GM08714 (cell line): ENCODE data around the gene NSD2.

Experiments
- H3K4me3 ChIP-seq: fragments of 200-500 bp; sonication (Bioruptor generic); 2 replicates; pipeline ENCODE4 v1.5.1; 2014; ENCODE audit warnings: mild to moderate bottlenecking, low read length, inconsistent platforms
- ZNF274 ChIP-seq: IDR thresholded peaks from 2 replicates; pipeline ENCODE4 v1.6.1; 2012; ENCODE audit warnings: mild to moderate bottlenecking, low read depth, low read length

NSD2 gene

GRCh38 chr4:1976416-1977352 lies 105.5 kb downstream of the NSD2 start:
- no peak for TF ChIP-seq ZNF274

DNA sequence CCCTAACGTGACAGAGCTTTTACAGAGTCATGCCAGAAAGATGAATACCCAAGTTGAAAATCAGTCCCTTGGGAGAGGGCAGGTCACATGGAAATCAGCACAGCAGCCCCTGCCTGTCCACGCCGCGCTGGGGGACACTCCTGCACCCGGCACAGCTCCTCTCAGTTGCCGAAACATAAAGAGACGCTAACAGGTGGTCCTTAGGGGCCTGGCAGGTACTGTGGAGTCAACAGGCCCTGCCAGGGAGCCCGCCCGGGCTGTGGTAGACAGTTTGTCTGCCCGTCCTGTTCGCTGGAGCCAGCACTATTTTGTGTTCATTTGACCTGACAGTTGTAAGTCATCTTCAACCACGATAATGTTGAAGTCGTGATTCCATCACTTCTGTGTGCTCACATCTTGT lies 107.0 kb downstream of the NSD2 start:
- no peak for TF ChIP-seq ZNF274
- H3K4me3 ChIP-seq: no peak overlapping the region

More at GRCh38 chr4:1976416-1977352, 105.5 kb downstream of the NSD2 start:
- H3K4me3 ChIP-seq: no peak overlapping the region

DNA sequence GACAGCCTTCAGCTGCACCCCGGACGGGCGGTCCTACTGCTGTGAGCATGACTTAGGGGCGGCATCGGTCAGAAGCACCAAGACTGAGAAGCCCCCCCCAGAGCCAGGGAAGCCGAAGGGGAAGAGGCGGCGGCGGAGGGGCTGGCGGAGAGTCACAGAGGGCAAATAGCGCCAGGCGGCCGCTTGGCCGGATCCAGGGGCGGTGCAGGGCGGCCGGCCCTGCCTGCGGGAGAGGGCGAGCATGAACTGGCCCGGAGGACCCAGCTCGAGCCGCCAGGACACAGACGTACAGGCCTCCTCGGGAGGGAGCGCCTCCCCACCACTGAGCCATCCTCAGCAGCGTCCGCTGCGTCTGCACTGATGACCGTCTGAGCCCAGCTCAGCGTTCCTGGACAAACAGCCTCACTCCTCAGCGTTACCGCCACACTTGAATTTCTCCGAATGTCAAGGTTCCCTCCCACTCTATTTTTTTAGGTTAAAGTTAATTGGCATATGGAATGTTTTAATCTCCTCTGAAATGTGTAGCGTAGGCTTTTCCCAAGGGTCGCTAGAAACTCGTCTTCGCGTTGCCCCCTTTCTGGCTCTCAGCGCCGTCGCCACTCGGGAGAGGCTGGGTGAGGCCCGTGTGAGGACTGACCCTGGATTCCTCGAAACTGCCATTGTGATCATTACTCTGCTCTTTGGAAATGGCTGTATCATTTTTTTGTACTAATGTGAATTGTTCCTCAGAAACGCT lies 107.7 kb downstream of the NSD2 start:
- TF ChIP-seq ZNF274: no peak
- no peak overlapping the region for H3K4me3 ChIP-seq

DNA sequence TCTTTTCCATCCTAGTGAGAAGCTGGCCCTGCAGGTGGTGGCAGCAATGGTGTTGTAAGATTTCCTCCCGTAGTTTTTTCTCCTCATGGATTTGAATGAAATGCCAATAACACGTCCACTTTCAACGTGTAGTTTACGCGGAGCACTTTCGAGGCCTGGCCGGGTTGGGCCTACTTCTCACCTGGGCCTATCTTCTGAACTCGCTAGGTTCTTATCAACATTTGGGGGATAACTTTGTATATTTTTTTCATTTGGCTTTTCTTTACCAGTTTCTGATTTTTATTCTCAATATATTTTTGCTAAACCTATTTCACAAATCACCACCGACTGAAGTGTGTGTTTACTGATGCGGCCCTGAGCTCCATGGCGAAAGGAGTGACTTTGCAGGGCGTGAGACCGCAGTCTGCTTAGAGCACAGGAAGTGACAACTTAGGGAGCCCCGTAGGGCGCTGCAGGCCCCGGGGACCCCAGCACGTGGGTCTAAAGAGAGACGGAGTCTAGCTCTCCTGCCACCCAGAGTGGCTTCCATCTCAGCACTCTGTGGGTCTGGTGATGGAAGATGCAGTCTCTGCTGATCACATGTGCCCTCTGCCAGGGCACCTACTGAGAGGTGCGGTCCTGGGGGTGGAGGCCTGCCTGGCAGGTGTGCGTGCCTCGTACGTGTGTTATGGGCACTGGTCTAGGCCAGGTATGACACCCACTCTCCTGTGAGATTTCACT lies 108.4 kb downstream of the NSD2 start:
- no peak overlapping the region for H3K4me3 ChIP-seq
- TF ChIP-seq ZNF274: no peak

DNA sequence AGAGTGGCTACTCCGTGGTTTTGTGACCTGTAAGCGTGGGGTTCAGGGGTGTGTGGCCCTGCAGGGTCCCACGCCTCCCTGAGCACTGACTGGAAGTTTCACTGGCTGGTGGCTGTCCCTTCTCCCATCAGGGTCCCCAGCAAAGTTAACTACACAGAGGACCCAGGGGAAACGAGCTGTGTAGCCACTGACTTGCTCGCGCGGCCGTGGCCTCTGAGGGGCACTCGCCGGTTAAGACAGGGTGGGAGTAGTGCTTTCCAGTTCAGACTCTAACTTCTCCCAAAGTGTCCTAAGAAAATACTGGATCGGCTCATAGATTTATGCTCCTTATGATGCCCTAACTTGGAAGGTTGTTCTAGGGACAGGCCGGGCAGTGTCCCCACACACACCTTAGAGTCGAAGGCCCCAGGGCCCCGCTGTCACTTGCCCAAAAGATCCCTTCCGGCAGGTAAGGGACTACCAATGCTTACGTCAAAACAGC lies 109.4 kb downstream of the NSD2 start:
- no peak for TF ChIP-seq ZNF274
- H3K4me3 ChIP-seq: no peak overlapping the region

- H3K4me3 ChIP-seq: no peak overlapping the region
- TF ChIP-seq ZNF274: no peak
Measured at GRCh38 chr4:1981251-1982058, 110.3 kb downstream of the NSD2 start.

GRCh38 chr4:1982124-1983052 lies 111.2 kb downstream of the NSD2 start:
- no peak for TF ChIP-seq ZNF274

DNA sequence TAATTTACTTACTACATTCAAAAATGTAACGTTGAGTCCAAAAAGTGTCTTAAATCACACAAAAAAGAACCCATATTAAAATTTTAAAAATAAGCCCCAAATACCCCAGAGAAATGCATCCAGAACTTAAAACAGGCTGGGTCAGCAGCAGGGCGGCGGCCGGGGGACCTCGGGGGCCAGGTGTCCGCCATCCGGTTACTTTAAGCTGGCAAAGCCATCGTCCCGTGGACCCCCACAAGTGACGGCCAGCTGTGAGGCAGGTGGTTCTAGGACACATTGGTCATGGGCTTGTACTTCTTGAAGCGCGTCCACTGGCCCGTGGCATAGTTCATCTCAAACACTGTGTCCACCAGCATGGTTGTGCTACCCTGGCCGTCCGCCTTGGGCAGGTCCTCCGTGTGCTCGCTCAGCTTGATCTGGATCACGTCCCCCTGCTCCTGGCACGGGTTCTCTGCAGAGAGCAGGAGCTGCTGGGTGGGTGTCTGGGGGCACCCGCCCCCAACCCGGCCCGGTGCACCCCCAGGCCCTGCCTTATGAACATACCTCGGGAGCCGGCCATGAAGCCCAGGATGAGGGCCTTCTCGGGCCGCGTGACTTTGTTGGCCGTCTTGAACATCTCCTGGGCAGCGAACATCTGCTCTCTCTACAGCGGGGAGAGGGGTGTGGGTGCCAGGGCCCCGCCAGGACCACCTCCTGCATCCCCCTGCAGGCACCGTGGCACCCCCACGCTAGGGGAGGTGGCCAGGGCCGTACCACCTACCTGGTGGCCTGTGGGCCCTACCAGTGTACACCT lies 112.1 kb downstream of the NSD2 start:
- no peak for TF ChIP-seq ZNF274
- H3K4me3 ChIP-seq: no peak overlapping the region

More at GRCh38 chr4:1982124-1983052, 111.2 kb downstream of the NSD2 start:
- no peak overlapping the region for H3K4me3 ChIP-seq

- H3K4me3 ChIP-seq: no peak overlapping the region
Measured at GRCh38 chr4:1983846-1984405, 112.7 kb downstream of the NSD2 start.

DNA sequence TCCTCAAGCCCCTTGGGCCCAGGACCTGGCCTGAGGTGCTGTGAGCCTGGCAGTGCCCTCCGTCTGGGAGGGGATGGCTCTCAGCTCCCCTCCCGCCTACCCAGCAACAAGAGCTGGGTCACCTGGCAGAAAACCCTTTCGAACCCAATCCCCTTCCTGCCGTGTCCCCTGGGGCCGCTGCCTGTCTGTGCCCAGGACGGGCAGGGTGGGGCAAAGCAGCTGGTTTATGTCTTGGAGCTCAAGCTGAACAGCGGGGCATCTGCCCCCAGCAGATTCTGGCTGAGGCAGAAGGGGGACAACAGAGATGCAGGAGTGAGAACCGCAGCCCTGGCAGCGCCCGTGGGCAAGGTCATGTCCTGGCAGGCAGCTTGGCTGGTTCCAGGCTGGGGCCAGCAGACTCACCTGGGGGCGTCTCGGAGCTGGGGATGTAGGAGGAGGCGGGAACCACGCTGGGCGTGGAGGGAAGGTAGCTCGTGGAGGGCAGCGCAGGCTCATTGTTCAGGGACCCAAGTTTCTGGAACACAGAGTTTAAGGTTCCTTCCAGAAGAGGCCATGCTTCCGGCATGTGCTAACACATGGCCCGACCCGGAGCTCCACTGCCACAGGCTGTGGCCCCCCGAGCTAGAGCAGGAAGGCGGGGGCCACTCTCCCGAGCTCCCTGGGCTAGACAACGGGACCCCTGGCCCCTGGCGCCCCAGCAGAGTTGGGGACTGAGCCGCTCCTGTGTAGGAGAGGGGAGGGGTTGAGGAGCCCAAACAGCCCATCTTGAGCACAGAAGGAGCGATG lies 113.4 kb downstream of the NSD2 start:
- no peak for TF ChIP-seq ZNF274
- H3K4me3 ChIP-seq: no peak overlapping the region

More at GRCh38 chr4:1983846-1984405, 112.7 kb downstream of the NSD2 start:
- TF ChIP-seq ZNF274: no peak

GRCh38 chr4:1985294-1985693 lies 114.1 kb downstream of the NSD2 start:
- TF ChIP-seq ZNF274: no peak
- H3K4me3 ChIP-seq: no peak overlapping the region
